Panc1 (cell line): ENCODE measurements around the gene MTAP.

Source experiments
- POLR2AphosphoS5 ChIP-seq: IDR thresholded peaks from 2 replicates; pipeline ENCODE4 v1.6.1; 2012; ENCODE audit warnings: mild to moderate bottlenecking, low read depth, low read length, moderate library complexity
- TCF7L2 ChIP-seq: IDR thresholded peaks from 2 replicates; pipeline ENCODE4 v1.6.1; 2011; ENCODE audit warnings: mild to moderate bottlenecking, low read depth, low read length, inconsistent platforms
- TF ChIP-seq, protein P1 (sequence below): fragments of 450-650 bp; IDR thresholded peaks from 2 replicates; pipeline ENCODE4 v1.5.1; 2017; ENCODE audit warnings: mild to moderate bottlenecking
- TF ChIP-seq, protein P2 (sequence below), 2 experiments: IDR thresholded peaks; 2 replicates each; pipeline ENCODE4 v1.6.1; 2011 to 2012; ENCODE audit warnings: low read depth in 2 of 2, control low read depth in 1 of 2, low read length in 1 of 2, mild to moderate bottlenecking in 1 of 2, moderate library complexity in 1 of 2; ENCODE audit not compliant: insufficient read depth in 1 of 2

DNA sequence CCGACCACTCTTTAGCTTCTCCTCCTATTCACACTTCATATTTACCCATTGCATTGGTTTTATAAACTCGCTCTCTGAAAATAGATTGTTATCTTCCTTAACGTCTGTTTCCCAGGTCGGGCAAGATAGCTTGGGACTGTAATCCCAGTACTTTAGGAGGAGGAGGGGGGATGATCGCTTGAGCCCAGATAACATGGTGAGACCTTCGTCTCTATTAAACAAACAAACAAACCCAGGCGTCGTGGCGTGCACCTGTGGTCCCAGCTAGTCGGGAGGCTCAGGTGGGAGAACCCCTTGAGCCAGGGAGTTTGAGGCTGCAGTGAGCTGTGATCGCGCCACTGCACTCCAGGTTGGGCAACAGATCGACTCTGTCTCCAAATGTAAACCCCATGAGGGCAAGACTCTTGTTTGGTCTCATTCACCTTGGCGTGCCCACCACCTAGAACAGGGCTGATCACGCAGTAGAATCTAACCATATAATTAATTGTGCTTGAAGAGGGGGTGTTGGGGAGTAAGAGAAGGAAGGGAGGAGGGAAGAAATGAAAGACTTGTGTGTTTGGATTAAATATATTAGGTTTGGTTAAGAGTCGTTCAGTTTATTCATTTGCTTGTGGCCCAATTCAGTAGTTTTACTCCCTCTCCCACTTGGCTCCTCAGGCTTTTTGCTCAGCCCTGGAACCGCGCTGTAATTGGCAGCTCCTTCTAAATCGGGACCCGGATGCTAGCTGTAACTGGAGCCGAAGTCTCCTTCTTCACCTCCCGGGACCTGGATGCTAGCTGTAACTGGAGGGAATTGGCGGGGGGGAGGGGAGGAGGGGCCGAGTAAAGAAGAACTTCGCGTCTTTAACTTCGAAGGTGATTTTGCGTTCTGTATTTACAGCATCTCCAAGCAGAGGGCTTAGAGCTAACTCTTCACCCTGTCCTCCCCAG lies 166.8 kb downstream of the MTAP start:
- TF ChIP-seq, protein P1, sequence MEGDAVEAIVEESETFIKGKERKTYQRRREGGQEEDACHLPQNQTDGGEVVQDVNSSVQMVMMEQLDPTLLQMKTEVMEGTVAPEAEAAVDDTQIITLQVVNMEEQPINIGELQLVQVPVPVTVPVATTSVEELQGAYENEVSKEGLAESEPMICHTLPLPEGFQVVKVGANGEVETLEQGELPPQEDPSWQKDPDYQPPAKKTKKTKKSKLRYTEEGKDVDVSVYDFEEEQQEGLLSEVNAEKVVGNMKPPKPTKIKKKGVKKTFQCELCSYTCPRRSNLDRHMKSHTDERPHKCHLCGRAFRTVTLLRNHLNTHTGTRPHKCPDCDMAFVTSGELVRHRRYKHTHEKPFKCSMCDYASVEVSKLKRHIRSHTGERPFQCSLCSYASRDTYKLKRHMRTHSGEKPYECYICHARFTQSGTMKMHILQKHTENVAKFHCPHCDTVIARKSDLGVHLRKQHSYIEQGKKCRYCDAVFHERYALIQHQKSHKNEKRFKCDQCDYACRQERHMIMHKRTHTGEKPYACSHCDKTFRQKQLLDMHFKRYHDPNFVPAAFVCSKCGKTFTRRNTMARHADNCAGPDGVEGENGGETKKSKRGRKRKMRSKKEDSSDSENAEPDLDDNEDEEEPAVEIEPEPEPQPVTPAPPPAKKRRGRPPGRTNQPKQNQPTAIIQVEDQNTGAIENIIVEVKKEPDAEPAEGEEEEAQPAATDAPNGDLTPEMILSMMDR, result no peak
- TF ChIP-seq TCF7L2 (no peak), POLR2AphosphoS5 (no peak)
- TF ChIP-seq, protein P2, sequence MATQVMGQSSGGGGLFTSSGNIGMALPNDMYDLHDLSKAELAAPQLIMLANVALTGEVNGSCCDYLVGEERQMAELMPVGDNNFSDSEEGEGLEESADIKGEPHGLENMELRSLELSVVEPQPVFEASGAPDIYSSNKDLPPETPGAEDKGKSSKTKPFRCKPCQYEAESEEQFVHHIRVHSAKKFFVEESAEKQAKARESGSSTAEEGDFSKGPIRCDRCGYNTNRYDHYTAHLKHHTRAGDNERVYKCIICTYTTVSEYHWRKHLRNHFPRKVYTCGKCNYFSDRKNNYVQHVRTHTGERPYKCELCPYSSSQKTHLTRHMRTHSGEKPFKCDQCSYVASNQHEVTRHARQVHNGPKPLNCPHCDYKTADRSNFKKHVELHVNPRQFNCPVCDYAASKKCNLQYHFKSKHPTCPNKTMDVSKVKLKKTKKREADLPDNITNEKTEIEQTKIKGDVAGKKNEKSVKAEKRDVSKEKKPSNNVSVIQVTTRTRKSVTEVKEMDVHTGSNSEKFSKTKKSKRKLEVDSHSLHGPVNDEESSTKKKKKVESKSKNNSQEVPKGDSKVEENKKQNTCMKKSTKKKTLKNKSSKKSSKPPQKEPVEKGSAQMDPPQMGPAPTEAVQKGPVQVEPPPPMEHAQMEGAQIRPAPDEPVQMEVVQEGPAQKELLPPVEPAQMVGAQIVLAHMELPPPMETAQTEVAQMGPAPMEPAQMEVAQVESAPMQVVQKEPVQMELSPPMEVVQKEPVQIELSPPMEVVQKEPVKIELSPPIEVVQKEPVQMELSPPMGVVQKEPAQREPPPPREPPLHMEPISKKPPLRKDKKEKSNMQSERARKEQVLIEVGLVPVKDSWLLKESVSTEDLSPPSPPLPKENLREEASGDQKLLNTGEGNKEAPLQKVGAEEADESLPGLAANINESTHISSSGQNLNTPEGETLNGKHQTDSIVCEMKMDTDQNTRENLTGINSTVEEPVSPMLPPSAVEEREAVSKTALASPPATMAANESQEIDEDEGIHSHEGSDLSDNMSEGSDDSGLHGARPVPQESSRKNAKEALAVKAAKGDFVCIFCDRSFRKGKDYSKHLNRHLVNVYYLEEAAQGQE (IDR thresholded peaks at IDR 0.05; ENCODE audit: insufficient read depth in 1 of 2, low read depth in 2 of 2, low read length in 1 of 2), result no peak
